ENCODE results near the gene B4GALT5.

DNA sequence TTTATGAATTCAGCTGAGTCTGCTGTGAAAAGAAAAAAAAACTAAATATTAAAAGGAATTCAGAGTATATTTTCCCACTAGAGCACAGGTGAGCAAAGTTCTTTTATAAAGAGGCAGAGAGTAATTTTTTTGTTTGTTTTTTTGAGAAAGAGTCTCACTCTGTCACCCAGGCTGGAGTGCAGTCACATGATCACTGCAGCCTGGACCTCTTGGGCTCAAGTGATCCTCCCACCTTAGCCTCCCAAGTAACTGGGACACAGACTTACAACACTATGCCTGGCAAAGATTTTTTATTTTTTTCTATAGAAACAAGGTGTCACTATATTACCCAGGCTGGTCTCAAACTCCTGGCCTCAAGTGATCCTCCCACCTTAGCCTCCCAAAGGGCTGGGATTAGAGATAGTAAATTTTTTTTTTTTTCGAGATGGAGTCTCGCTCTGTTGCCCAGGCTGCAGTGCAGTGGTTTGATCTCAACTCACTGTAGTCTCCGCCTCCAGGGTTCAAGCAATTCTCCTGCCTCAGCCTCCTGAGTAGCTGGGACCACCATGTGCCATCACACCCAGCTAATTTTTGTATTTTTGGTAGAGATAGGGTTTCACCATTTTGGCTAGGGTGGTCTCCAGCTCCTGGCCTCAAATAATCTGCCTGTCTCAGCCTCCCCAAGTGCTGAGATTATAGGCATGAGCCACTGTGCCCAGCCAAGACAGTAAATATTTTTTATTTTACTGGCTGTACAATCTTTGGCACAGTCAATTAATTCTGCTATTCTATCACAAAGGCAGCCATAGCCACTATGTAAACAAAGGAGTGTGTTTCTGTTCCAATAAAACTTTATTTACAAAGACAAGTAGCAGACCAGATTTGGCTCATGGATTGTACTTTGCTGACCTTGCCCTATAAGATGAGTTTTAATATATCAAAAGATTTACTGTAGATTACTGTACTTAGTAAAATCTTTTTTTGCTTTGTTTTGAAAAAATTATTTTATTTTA lies 14.5 kb upstream of the B4GALT5 start:
- no peak for TF ChIP-seq POLR2A (IDR thresholded peaks at IDR 0.05)
- no peak for TF ChIP-seq CTCF (IDR thresholded peaks at IDR 0.05)
